HepG2 (cell line): Measurements from ENCODE around the gene QRSL1. TPM values are rescaled to one million over a fixed set of nuclear protein-coding genes. Genes with fewer than 3 reads are reported as not detected.

Experiments
- ATF1 ChIP-seq: IDR thresholded peaks from 2 replicates; pipeline ENCODE4 v1.6.1; 2016; ENCODE audit warnings: mild to moderate bottlenecking, control low read depth
- ELF3 ChIP-seq: IDR thresholded peaks from 2 replicates; pipeline ENCODE4 v1.6.1; 2016; ENCODE audit warnings: missing genetic modification reagents, missing compliant biosample characterization
- ERF ChIP-seq: IDR thresholded peaks from 2 replicates; pipeline ENCODE4 v1.6.1; 2018; ENCODE audit warnings: missing biosample characterization, missing genetic modification reagents
- FOXK1 ChIP-seq: sonication (generic); formaldehyde crosslinking; IDR thresholded peaks from 2 replicates; pipeline ENCODE4 v1.4.0; 2020; ENCODE audit warnings: low read depth, missing genetic modification reagents, borderline replicate concordance
- KDM4B ChIP-seq: sonication (generic); formaldehyde crosslinking; IDR thresholded peaks from 2 replicates; pipeline ENCODE4 v1.4.0; 2020; ENCODE audit warnings: missing genetic modification reagents
- KDM5A ChIP-seq: fragments of 200-600 bp; sonication (generic); IDR thresholded peaks from 2 replicates; pipeline ENCODE4 v1.7.0; 2018; ENCODE audit warnings: antibody characterized with exemption, mild to moderate bottlenecking, low read length, borderline replicate concordance
- POLR2AphosphoS5 ChIP-seq: IDR thresholded peaks from 2 replicates; pipeline ENCODE4 v1.6.1; 2012; ENCODE audit warnings: low read depth, low read length
- ZNF709 ChIP-seq: sonication (generic); formaldehyde crosslinking; IDR thresholded peaks from 2 replicates; pipeline ENCODE4 v1.5.0; 2020; ENCODE audit warnings: mild to moderate bottlenecking, missing genetic modification reagents
- polyA plus RNA-seq, 8 experiments: library from polyadenylated mRNA; depleted of rRNA in 3 of 8; stranded (reverse) in 7 of 8; unstranded in 1 of 8; fragments of >200 nt; fragmentation: Illumina TruSeq in 4 of 8; extraction: Trizol in 4 of 8; gene quantifications; 2 replicates each; pipeline versions ENCODE4 v1.2.1 to v1.2.3, GENCODE V29; 2011 to 2016; ENCODE audit warnings: low read depth in 4 of 8, missing spikeins in 1 of 8, mixed read lengths in 1 of 8; ENCODE audit not compliant: insufficient read depth in 1 of 8
- total RNA-seq, 5 experiments: library from RNA; depleted of rRNA; stranded (reverse); fragments of >200 nt; fragmentation: Illumina TruSeq; extraction: Trizol; gene quantifications; 2 replicates each; pipeline ENCODE4 v1.2.3, GENCODE V29; 2016; ENCODE audit warnings: low read depth in 1 of 5
- TF ChIP-seq, protein P1 (sequence below): sonication (generic); formaldehyde crosslinking; IDR thresholded peaks from 2 replicates; pipeline ENCODE4 v1.4.0; 2020; ENCODE audit warnings: missing genetic modification reagents
- TF ChIP-seq, protein P2 (sequence below): sonication (generic); formaldehyde crosslinking; IDR thresholded peaks from 2 replicates; pipeline ENCODE4 v1.4.0; 2020; ENCODE audit warnings: missing genetic modification reagents
- TF ChIP-seq, protein P3 (sequence below): sonication (generic); formaldehyde crosslinking; IDR thresholded peaks from 2 replicates; pipeline ENCODE4 v1.4.0; 2020; ENCODE audit warnings: missing genetic modification reagents
- TF ChIP-seq, protein P4 (sequence below): sonication (generic); formaldehyde crosslinking; conservative IDR thresholded peaks from 2 replicates; pipeline ENCODE4 v1.4.0; 2020; ENCODE audit warnings: mild to moderate bottlenecking, missing genetic modification reagents, moderate library complexity
- TF ChIP-seq, protein P5 (sequence below): sonication (generic); formaldehyde crosslinking; IDR thresholded peaks from 2 replicates; pipeline ENCODE4 v1.4.0; 2020; ENCODE audit warnings: missing genetic modification reagents, borderline replicate concordance

Gene QRSL1
- total and polyA plus RNA-seq, 2 of the 13 experiments (the other 11 are each of a cell fraction or from before 2014, with no cell fraction given) = 8.2 to 22.3 TPM

DNA sequence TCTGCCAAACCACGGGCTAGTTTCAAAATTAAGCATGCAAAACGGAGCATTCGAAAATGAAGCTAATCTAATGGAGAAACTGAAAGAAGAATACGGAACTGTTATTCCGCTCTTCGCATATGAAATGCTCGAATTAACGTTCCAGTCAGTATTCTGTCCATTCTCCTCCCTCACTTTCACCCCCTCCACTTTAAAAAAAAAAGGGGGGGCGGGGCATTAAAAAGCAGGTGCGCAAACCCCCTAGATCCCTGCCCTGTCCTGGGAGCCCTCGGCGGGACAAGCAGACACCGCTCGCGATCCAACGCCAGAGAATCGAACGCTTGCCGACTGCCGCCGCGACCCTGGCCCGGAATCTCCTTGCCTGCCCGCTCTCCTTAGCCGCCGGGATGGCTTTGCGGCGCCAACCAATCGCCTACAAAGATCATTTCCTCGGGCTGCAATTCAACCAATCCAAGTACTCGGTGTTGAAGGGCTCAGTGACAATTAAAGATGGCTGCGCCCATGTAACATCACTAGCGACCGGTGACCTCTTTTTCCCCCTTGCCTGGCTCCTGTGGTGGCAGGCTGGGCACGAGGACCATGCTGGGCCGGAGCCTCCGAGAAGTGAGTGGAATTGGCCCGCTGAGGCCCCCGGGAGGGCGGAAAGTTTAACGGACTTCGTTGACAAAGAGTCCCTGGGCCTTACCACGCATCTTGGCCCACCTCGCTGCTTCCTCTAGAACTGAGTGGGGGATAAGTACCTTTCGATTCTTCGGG lies at the start of gene QRSL1, which contains the start of gene RTN4IP1 (continued):
- TF ChIP-seq, protein P1, sequence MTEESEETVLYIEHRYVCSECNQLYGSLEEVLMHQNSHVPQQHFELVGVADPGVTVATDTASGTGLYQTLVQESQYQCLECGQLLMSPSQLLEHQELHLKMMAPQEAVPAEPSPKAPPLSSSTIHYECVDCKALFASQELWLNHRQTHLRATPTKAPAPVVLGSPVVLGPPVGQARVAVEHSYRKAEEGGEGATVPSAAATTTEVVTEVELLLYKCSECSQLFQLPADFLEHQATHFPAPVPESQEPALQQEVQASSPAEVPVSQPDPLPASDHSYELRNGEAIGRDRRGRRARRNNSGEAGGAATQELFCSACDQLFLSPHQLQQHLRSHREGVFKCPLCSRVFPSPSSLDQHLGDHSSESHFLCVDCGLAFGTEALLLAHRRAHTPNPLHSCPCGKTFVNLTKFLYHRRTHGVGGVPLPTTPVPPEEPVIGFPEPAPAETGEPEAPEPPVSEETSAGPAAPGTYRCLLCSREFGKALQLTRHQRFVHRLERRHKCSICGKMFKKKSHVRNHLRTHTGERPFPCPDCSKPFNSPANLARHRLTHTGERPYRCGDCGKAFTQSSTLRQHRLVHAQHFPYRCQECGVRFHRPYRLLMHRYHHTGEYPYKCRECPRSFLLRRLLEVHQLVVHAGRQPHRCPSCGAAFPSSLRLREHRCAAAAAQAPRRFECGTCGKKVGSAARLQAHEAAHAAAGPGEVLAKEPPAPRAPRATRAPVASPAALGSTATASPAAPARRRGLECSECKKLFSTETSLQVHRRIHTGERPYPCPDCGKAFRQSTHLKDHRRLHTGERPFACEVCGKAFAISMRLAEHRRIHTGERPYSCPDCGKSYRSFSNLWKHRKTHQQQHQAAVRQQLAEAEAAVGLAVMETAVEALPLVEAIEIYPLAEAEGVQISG (CRISPR knock-in tag) = peak; percentile 75
- TF ChIP-seq POLR2AphosphoS5 (peak; percentile 76), ERF (CRISPR knock-in tag) (0 out of 2 replicates have a peak, but pooled peaks have one; percentile 32), KDM5A (peak; percentile 99), KDM4B (CRISPR knock-in tag) (peak; percentile 23), ZNF709 (no peak), ELF3 (CRISPR knock-in tag) (0 out of 2 replicates have a peak, but pooled peaks have one; percentile 15), FOXK1 (CRISPR knock-in tag) (peak; percentile 64; the same call in 1 of the 2 replicates), ATF1 (CRISPR knock-in tag) (peak; percentile 57)
- TF ChIP-seq, protein P2, sequence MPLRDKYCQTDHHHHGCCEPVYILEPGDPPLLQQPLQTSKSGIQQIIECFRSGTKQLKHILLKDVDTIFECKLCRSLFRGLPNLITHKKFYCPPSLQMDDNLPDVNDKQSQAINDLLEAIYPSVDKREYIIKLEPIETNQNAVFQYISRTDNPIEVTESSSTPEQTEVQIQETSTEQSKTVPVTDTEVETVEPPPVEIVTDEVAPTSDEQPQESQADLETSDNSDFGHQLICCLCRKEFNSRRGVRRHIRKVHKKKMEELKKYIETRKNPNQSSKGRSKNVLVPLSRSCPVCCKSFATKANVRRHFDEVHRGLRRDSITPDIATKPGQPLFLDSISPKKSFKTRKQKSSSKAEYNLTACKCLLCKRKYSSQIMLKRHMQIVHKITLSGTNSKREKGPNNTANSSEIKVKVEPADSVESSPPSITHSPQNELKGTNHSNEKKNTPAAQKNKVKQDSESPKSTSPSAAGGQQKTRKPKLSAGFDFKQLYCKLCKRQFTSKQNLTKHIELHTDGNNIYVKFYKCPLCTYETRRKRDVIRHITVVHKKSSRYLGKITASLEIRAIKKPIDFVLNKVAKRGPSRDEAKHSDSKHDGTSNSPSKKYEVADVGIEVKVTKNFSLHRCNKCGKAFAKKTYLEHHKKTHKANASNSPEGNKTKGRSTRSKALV (CRISPR knock-in tag) = peak; percentile 62; the same call in 1 of the 2 replicates
- TF ChIP-seq, protein P3, sequence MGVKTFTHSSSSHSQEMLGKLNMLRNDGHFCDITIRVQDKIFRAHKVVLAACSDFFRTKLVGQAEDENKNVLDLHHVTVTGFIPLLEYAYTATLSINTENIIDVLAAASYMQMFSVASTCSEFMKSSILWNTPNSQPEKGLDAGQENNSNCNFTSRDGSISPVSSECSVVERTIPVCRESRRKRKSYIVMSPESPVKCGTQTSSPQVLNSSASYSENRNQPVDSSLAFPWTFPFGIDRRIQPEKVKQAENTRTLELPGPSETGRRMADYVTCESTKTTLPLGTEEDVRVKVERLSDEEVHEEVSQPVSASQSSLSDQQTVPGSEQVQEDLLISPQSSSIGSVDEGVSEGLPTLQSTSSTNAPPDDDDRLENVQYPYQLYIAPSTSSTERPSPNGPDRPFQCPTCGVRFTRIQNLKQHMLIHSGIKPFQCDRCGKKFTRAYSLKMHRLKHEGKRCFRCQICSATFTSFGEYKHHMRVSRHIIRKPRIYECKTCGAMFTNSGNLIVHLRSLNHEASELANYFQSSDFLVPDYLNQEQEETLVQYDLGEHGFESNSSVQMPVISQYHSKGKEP (CRISPR knock-in tag) = no peak
- TF ChIP-seq, protein P4, sequence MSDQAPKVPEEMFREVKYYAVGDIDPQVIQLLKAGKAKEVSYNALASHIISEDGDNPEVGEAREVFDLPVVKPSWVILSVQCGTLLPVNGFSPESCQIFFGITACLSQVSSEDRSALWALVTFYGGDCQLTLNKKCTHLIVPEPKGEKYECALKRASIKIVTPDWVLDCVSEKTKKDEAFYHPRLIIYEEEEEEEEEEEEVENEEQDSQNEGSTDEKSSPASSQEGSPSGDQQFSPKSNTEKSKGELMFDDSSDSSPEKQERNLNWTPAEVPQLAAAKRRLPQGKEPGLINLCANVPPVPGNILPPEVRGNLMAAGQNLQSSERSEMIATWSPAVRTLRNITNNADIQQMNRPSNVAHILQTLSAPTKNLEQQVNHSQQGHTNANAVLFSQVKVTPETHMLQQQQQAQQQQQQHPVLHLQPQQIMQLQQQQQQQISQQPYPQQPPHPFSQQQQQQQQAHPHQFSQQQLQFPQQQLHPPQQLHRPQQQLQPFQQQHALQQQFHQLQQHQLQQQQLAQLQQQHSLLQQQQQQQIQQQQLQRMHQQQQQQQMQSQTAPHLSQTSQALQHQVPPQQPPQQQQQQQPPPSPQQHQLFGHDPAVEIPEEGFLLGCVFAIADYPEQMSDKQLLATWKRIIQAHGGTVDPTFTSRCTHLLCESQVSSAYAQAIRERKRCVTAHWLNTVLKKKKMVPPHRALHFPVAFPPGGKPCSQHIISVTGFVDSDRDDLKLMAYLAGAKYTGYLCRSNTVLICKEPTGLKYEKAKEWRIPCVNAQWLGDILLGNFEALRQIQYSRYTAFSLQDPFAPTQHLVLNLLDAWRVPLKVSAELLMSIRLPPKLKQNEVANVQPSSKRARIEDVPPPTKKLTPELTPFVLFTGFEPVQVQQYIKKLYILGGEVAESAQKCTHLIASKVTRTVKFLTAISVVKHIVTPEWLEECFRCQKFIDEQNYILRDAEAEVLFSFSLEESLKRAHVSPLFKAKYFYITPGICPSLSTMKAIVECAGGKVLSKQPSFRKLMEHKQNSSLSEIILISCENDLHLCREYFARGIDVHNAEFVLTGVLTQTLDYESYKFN (CRISPR knock-in tag) = 0 out of 2 replicates have a peak, but pooled peaks have one; percentile 19
- TF ChIP-seq, protein P5, sequence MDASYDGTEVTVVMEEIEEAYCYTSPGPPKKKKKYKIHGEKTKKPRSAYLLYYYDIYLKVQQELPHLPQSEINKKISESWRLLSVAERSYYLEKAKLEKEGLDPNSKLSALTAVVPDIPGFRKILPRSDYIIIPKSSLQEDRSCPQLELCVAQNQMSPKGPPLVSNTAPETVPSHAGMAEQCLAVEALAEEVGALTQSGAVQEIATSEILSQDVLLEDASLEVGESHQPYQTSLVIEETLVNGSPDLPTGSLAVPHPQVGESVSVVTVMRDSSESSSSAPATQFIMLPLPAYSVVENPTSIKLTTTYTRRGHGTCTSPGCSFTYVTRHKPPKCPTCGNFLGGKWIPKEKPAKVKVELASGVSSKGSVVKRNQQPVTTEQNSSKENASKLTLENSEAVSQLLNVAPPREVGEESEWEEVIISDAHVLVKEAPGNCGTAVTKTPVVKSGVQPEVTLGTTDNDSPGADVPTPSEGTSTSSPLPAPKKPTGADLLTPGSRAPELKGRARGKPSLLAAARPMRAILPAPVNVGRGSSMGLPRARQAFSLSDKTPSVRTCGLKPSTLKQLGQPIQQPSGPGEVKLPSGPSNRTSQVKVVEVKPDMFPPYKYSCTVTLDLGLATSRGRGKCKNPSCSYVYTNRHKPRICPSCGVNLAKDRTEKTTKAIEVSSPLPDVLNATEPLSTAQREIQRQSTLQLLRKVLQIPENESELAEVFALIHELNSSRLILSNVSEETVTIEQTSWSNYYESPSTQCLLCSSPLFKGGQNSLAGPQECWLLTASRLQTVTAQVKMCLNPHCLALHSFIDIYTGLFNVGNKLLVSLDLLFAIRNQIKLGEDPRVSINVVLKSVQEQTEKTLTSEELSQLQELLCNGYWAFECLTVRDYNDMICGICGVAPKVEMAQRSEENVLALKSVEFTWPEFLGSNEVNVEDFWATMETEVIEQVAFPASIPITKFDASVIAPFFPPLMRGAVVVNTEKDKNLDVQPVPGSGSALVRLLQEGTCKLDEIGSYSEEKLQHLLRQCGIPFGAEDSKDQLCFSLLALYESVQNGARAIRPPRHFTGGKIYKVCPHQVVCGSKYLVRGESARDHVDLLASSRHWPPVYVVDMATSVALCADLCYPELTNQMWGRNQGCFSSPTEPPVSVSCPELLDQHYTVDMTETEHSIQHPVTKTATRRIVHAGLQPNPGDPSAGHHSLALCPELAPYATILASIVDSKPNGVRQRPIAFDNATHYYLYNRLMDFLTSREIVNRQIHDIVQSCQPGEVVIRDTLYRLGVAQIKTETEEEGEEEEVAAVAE = peak; percentile 100
